T47D (cell line): ENCODE data around the gene THRAP3.

ENCODE experiments used
- DNase-seq, 2 experiments: peaks; one replicate each; pipeline versions ENCODE4 v3.0.0 to v3.0.0-alpha.2; 2011 to 2012; ENCODE audit warnings: low read depth in 1 of 2, low spot score in 1 of 2
- JUND ChIP-seq: IDR thresholded peaks from 2 replicates; pipeline ENCODE4 v1.6.1; 2012; ENCODE audit warnings: low read depth
- in situ Hi-C: cut with HindIII; loops from 2 replicates; pipeline ENCODE4 v1.10.0; 2016; ENCODE audit warnings: low sequenced_read_pairs, low pct_unique_long_range_greater_than_20kb

Gene THRAP3

GRCh38 chr1:36320291-36320761 is 96.1 kb downstream of the THRAP3 start:
- no peak for DNase-seq
- TF ChIP-seq JUND = no peak
- in situ Hi-C loops = no loop called here

- no peak for DNase-seq
- in situ Hi-C loops = no loop called here
These were observed 96.5 kb downstream of the THRAP3 start for GRCh38 chr1:36320767-36321118.

DNA sequence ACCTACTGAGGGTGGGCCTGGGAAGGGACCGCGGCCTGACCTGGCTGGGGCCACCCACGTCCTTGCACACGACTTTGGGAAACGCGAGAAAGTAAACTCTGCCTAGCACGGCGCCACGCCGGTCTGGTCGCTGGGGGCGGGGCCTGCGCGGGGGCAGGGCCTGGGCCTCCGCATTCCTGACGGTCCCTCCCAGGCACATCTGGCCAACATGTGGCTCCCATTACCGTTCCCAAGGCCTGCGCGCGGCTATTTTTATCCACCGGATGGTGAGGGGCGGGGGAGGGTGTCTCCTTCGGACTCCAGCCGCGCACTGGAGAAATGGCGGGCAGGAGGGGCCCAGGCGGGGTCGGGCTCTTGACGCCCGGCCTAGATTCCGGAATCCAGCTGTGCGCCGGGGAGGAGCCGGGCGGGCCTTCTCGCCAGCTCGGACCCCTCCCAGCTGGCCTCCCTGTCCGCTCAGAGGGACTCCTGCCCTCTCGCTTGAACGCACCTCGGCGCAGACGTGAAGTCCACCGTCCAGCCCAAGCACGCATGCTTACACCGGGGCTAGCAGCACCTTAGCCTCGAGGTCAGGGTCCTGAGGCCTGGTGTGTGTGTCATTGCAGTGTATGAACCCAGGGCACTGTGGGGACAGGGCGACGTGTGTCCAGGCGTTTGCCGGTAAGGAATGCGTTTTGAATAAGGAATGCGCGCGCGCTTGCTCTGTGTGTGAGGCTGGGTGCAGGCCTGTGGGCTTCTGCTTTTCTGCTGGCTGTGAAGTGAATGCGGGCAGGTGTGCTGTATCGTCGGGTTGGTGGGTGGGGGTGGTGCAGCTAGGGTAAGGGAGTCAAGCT is 97.1 kb downstream of the THRAP3 start:
- in situ Hi-C loops = no loop called here
- no peak for DNase-seq
- TF ChIP-seq JUND = no peak

More at GRCh38 chr1:36320767-36321118, 96.5 kb downstream of the THRAP3 start:
- TF ChIP-seq JUND = no peak

GRCh38 chr1:36322041-36322785 is 98.0 kb downstream of the THRAP3 start:
- in situ Hi-C loops = no loop called here
- DNase-seq = no peak

GRCh38 chr1:36322786-36323635 is 98.8 kb downstream of the THRAP3 start:
- in situ Hi-C loops = no loop called here
- TF ChIP-seq JUND = no peak
- DNase-seq = no peak

More at GRCh38 chr1:36322041-36322785, 98.0 kb downstream of the THRAP3 start:
- no peak for TF ChIP-seq JUND

DNA sequence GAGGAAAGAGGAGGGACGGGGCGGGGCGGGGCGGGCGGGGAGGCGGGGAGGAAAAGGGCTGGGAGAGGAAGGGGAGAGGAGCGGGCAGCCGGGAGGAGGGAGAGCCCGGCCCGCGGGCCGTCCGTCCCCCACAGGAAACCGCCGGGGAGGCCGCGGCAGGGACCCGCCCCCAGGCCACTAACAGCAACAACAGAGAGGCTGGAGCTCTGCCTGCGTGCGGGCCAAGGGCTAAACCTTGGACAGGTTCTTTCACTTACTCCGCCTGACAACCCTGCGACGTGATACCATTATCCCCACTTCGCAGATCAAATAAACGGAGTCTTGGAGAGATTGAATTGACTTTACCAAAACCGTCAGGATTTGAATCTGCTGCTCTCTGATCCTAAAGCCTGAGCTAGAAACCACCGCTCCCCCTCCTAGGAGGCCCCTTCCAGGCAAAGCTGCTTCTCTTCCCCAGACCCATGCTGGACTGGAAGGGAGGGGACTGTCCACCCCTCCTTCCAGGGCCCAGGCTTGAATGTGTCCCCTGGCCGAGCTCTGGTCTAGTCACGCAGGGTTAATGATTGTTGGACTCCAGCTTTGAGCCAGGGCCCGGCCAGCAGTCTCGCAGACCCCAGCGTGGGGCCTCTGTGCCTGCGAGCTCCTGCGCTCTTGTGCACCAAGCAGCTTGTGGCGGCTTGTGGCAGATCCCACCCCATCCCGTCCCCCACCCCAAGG is 99.6 kb downstream of the THRAP3 start, which contains the start of gene EVA1B:
Gene EVA1B, minus strand, starts transcription at position 10 of the 717 bp plus-strand sequence. CDS start 608 bp downstream, outside the sequence.
- DNase-seq = no peak
- in situ Hi-C loops = no loop called here
- TF ChIP-seq JUND = no peak

- in situ Hi-C loops = no loop called here
- DNase-seq = no peak
- TF ChIP-seq JUND = no peak
These were observed 100.1 kb downstream of the THRAP3 start for GRCh38 chr1:36324353-36324703.

DNA sequence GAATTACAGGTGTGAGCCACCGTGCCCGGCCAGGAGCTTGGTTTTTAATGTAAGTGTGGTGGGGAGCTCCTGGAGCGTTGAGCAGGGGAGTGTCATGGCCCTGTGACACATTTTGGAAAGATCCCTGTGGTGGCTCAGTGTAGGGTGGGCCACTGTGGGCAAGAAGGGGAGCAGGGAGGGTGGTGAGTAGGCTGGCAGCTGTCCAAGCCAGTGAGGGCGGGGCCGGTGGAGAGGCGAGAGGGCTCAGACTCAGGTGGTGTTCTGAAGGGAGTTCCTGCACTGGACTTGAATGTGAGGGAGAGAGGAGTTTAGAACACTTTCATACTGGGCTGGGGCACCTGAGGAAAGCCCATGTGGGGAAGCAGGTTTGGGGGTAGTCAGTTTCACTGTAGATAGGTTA is 102.3 kb downstream of the THRAP3 start:
- DNase-seq = no peak
- TF ChIP-seq JUND = no peak
- in situ Hi-C loops = no loop called here

GRCh38 chr1:36327421-36328087 is 103.3 kb downstream of the THRAP3 start:
- DNase-seq = no peak
- TF ChIP-seq JUND = no peak
- in situ Hi-C loops = no loop called here

- no peak for TF ChIP-seq JUND
- DNase-seq = no peak
- in situ Hi-C loops = no loop called here
These were observed 103.8 kb downstream of the THRAP3 start for GRCh38 chr1:36328088-36328480.

- no peak for DNase-seq
- no peak for TF ChIP-seq JUND
- in situ Hi-C loops = no loop called here
These were observed 104.5 kb downstream of the THRAP3 start for GRCh38 chr1:36328713-36329112.
